ENCODE measurements around the gene MCM9. TPM values are rescaled to one million over a fixed set of nuclear protein-coding genes. Genes with fewer than 3 reads are reported as not detected.

MCM9 gene
- total RNA-seq, 4 donors from 2014 or later: 26.7 to 47.2 (median 35.8) TPM

- Histone ChIP-seq H3K4me1 (no peaks in the 10 kb centered on the region), H3K27me3 (no peaks in the 10 kb centered on the region), H3K36me3 (peaks cover 14 to 23% of the 10 kb centered on the region in 2 donors), H3K4me3 (replicated peaks in 1 of 3) (no peak overlapping the region), H3K27ac (no peak overlapping the region), H3K9me3 (no peaks in the 10 kb centered on the region)
- no peak for TF ChIP-seq POLR2A (IDR thresholded peaks at IDR 0.05)
- TF ChIP-seq, protein P1, sequence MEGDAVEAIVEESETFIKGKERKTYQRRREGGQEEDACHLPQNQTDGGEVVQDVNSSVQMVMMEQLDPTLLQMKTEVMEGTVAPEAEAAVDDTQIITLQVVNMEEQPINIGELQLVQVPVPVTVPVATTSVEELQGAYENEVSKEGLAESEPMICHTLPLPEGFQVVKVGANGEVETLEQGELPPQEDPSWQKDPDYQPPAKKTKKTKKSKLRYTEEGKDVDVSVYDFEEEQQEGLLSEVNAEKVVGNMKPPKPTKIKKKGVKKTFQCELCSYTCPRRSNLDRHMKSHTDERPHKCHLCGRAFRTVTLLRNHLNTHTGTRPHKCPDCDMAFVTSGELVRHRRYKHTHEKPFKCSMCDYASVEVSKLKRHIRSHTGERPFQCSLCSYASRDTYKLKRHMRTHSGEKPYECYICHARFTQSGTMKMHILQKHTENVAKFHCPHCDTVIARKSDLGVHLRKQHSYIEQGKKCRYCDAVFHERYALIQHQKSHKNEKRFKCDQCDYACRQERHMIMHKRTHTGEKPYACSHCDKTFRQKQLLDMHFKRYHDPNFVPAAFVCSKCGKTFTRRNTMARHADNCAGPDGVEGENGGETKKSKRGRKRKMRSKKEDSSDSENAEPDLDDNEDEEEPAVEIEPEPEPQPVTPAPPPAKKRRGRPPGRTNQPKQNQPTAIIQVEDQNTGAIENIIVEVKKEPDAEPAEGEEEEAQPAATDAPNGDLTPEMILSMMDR (IDR thresholded peaks at IDR 0.05): no peak
- intact Hi-C loops (cut with DNase I): no loop called here
- WGBS, 2 donors: 90 to 93% methylated on average over 3 of the region's 3 CpGs
- DNase-seq: no peak
Observed at GRCh38 chr6:118923035-118923434, 11.9 kb downstream of the MCM9 start.

- WGBS, 2 donors: 95 to 100% methylated on average over 1 of the region's 1 CpG
- intact Hi-C loops (cut with DNase I): no loop called here
- peaks cover 14 to 21% of the 10 kb centered on the region in 2 donors for H3K36me3 ChIP-seq
Observed at GRCh38 chr6:118921084-118921483, 13.9 kb downstream of the MCM9 start.

GRCh38 chr6:118918329-118918725, 16.6 kb downstream of the MCM9 start:
- H3K4me1 ChIP-seq: no peaks in the 10 kb centered on the region
- no peak overlapping the region for H3K4me3 ChIP-seq (replicated peaks in 1 of 3)
- TF ChIP-seq POLR2A (IDR thresholded peaks at IDR 0.05): no peak
- TF ChIP-seq, protein P1 (IDR thresholded peaks at IDR 0.05): no peak
- peaks cover 18 to 21% of the 10 kb centered on the region in 2 donors for H3K36me3 ChIP-seq
- DNase-seq: no peak
- no peaks in the 10 kb centered on the region for H3K27me3 ChIP-seq
- intact Hi-C loops (cut with DNase I): no loop called here
- 90 to 97% methylated on average over 2 of the region's 2 CpGs for WGBS, 2 donors
- H3K27ac ChIP-seq: no peak overlapping the region
- no peaks in the 10 kb centered on the region for H3K9me3 ChIP-seq

More at GRCh38 chr6:118921084-118921483, 13.9 kb downstream of the MCM9 start:
- H3K4me3 ChIP-seq (replicated peaks in 1 of 3): no peak overlapping the region
- no peaks in the 10 kb centered on the region for H3K4me1 ChIP-seq
- no peak for DNase-seq
- TF ChIP-seq, protein P1 (IDR thresholded peaks at IDR 0.05): no peak
- TF ChIP-seq POLR2A (IDR thresholded peaks at IDR 0.05): no peak
- no peaks in the 10 kb centered on the region for H3K27me3 ChIP-seq
- H3K27ac ChIP-seq: no peak overlapping the region
- H3K9me3 ChIP-seq: no peaks in the 10 kb centered on the region

DNA sequence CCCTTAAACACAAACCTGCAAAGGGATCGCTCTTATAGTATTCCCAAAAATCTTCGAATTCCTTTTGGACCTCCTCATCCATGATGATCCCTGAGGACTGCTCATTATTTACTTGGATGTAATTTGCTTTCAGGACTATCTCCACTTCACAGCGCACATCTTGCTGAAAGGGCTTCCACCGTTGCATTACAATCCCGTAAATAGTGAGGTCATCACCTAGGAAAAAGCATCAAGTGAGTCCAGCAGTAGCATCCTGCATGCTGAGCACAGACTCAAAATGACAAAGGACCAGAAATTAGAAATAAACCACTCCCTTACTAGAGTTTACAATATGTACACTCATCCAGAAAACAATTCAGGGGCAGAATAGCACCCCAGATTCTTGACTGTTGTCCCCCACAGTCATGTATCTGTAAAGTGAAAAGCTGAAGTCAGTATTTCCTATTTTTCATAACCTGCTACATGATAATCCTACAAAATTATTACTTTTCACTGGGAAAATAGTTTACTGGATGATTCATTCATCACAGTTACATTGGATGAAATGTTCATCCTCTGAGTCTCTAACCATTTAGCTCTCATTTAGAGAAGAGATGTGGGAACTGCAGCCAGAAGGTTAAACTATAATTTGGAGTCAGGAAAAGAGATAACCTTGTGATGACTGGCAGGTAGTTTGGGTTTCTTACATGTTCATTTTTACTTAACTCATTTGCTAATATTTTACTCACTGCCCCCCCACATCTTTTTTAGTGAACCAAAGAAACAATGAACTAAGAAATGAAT, 17.2 kb downstream of the MCM9 start:
- Histone ChIP-seq H3K27me3 (no peaks in the 10 kb centered on the region), H3K27ac (no peak overlapping the region), H3K4me1 (no peaks in the 10 kb centered on the region), H3K9me3 (no peaks in the 10 kb centered on the region), H3K36me3 (peaks cover 14 to 21% of the 10 kb centered on the region in 2 donors), H3K4me3 (replicated peaks in 1 of 3) (no peak overlapping the region)
- intact Hi-C loops (cut with DNase I): no loop called here
- DNase-seq: no peak
- TF ChIP-seq, protein P1 (IDR thresholded peaks at IDR 0.05): no peak
- no peak for TF ChIP-seq POLR2A (IDR thresholded peaks at IDR 0.05)
- 93 to 96% methylated on average over 5 of the region's 5 CpGs for WGBS, 2 donors

DNA sequence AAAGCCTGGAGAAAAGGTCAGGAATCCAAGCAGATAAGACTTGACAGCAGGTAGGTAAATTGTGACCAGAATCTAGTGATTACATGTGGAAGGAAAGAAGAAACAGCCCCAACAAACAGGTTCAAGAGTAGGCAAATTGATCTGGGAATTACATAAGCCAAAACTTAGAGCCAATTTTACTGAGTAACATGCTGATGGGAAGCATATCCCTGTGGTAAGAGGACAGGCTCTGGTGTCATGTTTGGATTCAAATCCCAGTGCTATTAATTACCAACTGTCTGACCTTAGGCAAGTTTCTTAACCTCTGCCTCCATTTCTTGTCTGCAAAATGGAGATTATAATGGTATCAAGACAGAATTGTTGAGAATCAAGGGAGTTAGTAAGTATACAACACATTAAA, 20.4 kb downstream of the MCM9 start:
- TF ChIP-seq POLR2A (IDR thresholded peaks at IDR 0.05): no peak
- TF ChIP-seq, protein P1 (IDR thresholded peaks at IDR 0.05): no peak
- H3K27me3 ChIP-seq: no peaks in the 10 kb centered on the region
- intact Hi-C loops (cut with DNase I): no loop called here
- peaks cover under 1 to 15% of the 10 kb centered on the region in 2 donors for H3K36me3 ChIP-seq
- no peak overlapping the region for H3K4me3 ChIP-seq (replicated peaks in 1 of 3)
- DNase-seq: no peak
- H3K9me3 ChIP-seq: no peaks in the 10 kb centered on the region
- no peak overlapping the region for H3K27ac ChIP-seq
- no peaks in the 10 kb centered on the region for H3K4me1 ChIP-seq
